GM19043 (cell line): Measurements from ENCODE around the gene CELA3A.
"Not testable (repeated sequence)": the region's sequence is repeated elsewhere in the genome, so short reads cannot be mapped to it uniquely, and the experiment has no call there.

Experiments
- ATAC-seq: cut with Tn5 transposase; IDR thresholded peaks from one replicate; pipeline ENCODE4 v1.9.1; 2021; ENCODE audit warnings: low read depth; ENCODE audit not compliant: unreplicated experiment

CELA3A gene

GRCh38 chr1:22001409-22001808 lies at the start of gene CELA3A:
Gene CELA3A, plus strand, starts transcription at chr1:22001657. Its CDS starts 18 bp downstream, at chr1:22001675.
- ATAC-seq, result no peak

DNA sequence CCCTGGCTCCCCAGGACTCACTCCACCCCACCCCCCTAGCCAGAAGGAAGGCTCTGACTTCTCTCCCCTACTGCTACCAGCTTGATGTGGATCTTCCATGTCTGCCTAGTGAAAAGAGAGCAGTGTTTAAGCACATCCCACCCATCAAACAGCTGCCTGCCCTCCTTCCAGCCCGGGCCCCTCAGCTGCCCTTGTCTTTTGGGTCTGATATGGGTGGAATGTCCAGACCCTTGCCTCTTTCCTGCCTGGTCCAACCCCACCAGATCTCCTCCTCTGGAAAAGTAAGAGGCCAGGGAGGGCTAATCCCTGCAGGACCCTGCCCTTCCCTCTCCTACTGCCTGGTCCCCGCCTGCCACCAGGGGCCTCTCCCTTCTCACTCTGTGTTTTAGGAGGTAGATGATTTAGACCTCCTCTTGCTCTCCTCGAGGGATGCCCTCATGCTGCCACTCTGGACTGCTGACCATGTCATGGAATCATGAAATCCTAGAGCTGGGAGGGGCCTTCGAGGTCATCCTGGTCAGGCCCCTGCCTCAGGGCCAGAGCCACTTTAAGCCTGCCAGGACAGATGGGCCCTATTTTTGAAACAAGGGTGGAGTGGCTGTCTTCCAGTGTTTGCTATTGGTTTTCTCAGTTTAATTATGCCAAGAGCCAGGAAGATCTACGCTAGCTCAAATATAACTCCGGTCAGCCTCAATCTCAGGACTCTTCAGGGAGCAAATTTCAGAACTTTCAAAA lies 48.5 kb upstream of the CELA3A start:
- ATAC-seq, result no peak

DNA sequence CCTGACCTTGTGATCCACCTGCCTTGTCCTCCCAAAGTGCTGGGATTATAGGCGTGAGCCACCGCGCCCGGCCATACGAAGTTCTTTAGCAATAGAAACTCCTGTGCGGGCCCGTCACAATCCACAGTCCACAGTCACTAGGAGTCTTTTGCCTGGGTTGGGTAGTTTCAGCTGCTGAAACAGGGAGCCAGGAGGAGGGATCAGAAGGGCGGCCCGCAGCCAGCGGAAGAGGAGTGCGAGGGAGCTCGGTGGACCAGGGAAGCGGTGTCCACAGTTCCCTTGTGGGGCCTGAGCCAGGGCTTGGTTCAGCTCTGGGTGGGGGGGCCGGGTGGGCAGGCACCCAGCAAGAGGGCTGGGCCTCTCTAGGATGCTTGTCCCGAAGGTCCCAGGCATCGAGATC lies 46.4 kb upstream of the CELA3A start:
- no peak for ATAC-seq

DNA sequence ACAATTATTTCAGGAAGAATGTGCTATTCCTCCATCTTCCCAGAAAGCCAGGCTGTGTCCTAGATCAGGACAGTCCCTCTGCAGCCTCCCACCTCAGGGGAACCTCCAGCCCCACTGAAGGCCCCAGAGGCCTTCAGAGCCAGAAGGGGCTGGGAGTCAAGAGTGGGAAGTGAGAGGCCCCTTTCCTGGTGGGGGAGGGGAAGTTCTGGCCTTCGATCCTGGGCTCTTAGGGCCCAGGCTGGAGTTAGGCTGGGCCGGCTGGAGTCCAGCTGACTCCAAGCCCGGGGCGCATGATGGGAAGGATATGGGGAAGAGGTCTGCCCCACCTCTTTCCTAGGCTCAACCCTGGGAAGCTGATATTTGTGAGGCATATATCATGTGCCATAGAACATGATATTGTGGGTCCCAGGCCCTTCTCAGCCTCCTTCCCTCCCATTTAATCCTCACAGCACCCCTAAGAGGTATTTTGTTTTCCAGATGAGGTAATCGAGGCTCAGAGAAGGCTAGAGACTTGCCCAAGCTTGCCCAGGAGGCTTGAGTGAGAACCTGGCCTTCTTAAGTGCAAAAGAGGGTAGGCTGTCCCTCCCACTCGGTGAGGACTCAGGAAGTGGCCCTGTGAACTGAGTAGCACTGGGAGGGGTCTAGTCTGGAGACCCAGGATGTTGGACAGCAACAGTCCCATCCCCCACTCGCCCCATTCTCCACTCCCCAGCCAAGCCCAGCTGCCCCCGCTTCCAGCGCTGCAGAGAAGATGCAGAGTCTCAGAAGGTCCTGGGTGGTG lies 45.8 kb upstream of the CELA3A start:
- no peak for ATAC-seq

GRCh38 chr1:21956720-21957552 lies 44.5 kb upstream of the CELA3A start:
- no peak for ATAC-seq

DNA sequence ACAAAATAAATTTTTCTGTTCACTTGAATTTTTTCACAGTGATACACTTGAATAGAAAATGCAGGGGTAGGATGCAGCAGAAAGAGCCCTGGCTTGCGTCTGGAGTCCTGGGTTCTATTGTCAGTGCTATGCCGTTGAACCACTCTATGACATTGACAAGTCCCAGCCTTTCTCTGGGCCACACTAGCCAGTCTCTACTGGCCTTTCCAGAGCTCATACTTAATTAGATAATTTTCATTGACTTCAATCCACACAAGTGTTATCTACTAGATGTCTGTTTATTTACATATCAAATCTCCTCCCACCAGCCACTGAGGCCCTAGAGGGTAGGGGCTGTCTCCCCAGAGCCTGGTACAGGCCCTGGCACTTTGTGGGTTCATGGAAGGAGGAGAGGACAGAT lies 40.1 kb upstream of the CELA3A start:
- ATAC-seq, result no peak

- no peak for ATAC-seq
Observed at GRCh38 chr1:21961799-21962198, 39.7 kb upstream of the CELA3A start.

GRCh38 chr1:21963477-21964217 lies 37.8 kb upstream of the CELA3A start:
- no peak for ATAC-seq

GRCh38 chr1:21966247-21967000 lies 35.0 kb upstream of the CELA3A start:
- ATAC-seq, result no peak

- ATAC-seq, result not testable (repeated sequence)
Observed at GRCh38 chr1:21967216-21967615, 34.2 kb upstream of the CELA3A start.

DNA sequence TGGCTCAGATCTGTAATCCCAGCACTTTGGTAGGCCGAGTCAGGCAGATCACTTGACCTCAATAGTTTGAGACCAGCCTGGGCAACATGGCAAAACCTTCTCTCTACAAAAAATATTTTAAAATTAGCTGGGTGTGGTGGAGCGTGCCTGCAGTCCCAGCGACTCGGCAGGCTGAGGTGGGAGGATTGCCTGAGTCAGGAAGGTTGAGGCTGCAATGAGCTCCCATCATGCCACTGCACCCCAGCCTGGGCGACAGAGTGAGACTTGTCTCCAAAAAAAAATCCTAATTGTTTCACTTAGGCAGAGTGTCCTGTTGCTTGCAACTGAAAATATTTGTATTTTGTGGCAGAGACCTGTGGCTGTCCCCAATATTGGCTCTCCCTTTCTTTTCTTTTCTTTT lies 32.4 kb upstream of the CELA3A start:
- ATAC-seq, result not testable (repeated sequence)

DNA sequence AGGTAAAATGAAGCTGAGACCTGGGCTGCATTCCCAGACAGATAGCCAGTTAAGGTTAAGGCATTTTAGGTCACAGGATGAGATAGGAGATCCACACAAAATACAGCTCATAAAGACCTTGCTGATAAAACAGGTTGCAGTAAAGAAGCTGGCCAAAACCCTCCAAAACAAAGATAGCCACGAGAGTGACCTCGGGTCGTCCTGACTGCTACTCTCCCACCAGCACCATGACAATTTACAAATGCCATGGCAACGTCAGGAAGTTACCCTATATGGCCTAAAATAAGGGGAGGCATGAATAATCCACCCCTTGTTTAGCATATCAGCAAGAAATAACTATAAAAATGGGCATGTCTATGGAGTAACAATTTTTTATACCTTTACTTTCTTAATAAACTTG lies 30.9 kb upstream of the CELA3A start:
- ATAC-seq, result not testable (repeated sequence)

GRCh38 chr1:21972973-21973441 lies 28.4 kb upstream of the CELA3A start:
- not testable (repeated sequence) for ATAC-seq

DNA sequence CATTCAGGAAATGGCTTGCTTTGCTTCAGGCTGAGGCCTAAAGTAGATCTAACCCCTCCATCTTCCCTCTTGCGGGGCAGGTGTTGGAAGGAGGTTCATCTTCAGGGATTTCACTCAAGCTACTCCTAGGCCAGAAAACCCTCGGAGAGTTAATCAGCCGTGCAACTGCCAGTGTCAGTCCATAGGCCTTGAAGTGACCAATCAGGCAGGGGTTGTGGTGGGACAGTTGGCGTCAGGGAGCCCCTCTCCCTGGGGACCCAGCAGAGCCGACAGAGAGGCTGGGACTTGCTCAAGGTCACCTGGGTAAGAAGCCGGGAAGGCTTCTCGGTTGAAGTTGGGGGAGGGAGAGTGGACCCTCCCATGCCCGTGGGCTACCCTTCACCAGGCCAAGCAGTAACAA lies 27.5 kb upstream of the CELA3A start:
- ATAC-seq, result not testable (repeated sequence)

- ATAC-seq, result not testable (repeated sequence)
Observed at GRCh38 chr1:21974699-21975098, 26.8 kb upstream of the CELA3A start.

DNA sequence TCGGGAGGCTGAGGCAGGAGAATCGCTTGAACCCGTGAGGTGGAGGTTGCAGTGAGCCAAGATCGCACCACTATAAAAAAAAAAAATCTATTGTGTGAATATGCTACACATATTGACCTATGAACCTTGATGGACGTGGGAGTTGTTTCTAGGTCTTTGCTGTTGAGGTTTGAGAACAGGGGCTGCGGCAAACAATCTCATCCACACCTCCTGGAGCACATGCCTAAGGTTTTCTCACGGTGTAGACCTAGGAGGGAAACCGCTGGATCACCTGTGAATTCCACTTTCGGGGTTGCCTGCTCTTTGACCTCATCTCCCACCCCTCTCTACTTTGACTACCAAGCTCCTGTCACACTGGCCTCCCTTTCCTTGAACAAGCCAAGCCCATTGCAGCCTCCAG lies 26.2 kb upstream of the CELA3A start:
- not testable (repeated sequence) for ATAC-seq

DNA sequence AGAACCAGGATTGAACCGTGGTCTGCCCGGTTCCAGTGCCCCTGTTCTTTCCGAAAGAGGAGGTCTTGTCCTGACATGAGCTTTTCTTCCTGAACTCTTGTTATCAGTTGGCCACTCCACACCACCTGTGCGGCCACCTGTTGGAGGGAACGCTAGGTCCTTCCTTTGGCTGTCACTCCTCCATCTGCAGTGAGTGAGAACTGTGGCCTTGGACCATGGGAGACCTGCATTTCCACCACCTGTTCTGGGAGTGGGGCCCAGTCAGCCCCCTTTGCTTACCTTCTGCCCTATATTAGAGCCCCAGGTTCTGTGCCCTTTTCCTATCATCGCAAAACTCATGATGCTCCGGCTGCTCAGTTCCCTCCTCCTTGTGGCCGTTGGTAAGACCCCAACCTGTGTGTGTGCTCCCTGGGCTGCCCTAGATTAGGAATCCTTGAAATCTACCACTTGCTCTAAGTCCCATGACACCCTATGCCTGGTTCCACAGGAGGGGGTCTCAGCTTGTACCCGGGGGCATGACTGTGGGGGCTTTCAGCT lies 24.7 kb upstream of the CELA3A start, which contains the start of gene CELA3B:
TSS of gene CELA3B (plus strand) at position 320 of the 537 bp plus-strand sequence. CDS start at position 338, 18 bp downstream.
- ATAC-seq, result not testable (repeated sequence)

DNA sequence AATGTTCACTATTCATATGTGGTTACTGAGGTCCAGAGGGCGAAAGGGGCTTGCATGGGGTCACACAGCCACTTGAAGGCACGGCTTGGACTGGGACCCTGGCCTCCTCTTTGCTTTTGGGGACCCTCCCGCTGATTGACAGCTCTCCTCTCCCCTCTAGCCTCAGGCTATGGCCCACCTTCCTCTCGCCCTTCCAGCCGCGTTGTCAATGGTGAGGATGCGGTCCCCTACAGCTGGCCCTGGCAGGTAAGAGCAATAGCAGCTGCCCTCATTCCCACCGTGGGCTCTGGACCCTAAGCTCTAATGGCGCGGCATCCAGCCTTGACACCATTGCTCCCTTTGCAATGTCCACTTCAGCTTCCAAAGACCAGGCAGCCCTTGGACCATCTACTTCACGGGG lies 23.2 kb upstream of the CELA3A start:
- not testable (repeated sequence) for ATAC-seq
